ENCODE results near the gene CEP192. TPM values are rescaled to one million over a fixed set of nuclear protein-coding genes. Genes with fewer than 3 reads are reported as not detected.

The CEP192 gene
- total and polyA plus RNA-seq, 2 of the 13 experiments (the other 11 are each of a cell fraction or from before 2014, with no cell fraction given) = 15.3 to 24.7 TPM

DNA sequence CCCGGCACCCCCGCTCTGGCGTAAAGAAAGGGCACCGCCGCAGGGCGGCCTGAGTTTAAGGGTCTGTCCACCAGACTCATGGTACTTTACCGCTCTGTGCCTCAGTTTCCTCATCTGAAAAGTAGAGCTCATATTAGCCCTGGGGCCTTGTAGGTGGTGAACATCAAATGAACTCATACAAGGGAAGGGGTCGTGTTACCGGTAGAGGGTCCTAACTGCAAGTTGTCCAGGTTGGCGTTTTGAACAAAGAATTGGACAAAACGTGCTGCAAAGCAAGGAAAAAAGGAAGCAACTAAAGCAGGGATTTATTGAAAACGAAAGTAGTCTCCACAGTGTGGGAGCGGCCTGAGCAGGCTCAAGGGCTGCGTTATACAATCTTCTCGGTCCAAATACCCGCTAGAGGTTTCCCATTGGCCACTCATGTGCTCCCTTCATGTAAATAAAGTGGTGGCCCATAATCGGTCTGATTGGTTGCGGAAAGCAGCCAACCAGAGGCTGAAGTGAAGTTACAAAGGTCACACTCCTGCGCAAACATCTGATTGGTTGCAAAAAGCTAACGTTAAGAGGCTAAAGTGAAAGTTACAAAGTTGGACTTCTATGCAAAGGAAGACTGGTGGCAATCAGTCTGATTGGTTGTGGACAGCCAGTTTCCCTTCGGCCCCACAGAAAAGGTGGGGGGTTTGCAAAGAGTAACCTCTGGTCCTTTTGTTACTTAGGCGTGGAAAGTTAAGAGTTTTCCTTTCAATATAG, 146.7 kb downstream of the CEP192 start (continued):
- TF ChIP-seq CREM (IDR thresholded peaks at IDR 0.05) (peak; percentile 26; the same call in 1 of the 2 replicates), CREM (CRISPR knock-in tag; IDR thresholded peaks at IDR 0.05) (no peak), HDAC2 (CRISPR knock-in tag; IDR thresholded peaks at IDR 0.05) (peak; percentile 54; the same call in 1 of the 2 replicates), MXD1 (CRISPR knock-in tag; IDR thresholded peaks at IDR 0.05) (0 out of 2 replicates have a peak, but pooled peaks have one; percentile 29), GATA4 (IDR thresholded peaks at IDR 0.05; ENCODE audit: borderline replicate concordance, low read depth) (peak; percentile 55; the same call in 1 of the 2 replicates), ZSCAN12 (CRISPR knock-in tag; IDR thresholded peaks at IDR 0.05) (peak; percentile 53; the same call in 1 of the 2 replicates), SMC3 (IDR thresholded peaks at IDR 0.05; ENCODE audit: low read length) (0 out of 2 replicates have a peak, but pooled peaks have one; percentile 2), NR2F1 (CRISPR knock-in tag; IDR thresholded peaks at IDR 0.05) (peak in 1 of 2 experiments; percentile 29; a peak in 1 of 4 replicates), MNT (IDR thresholded peaks at IDR 0.05) (peak; percentile 43; the same call in 1 of the 2 replicates), HNF1B (CRISPR knock-in tag; IDR thresholded peaks at IDR 0.05) (0 out of 2 replicates have a peak, but pooled peaks have one; percentile 14), AHDC1 (CRISPR knock-in tag; IDR thresholded peaks at IDR 0.05; ENCODE audit: borderline replicate concordance) (0 out of 2 replicates have a peak, but pooled peaks have one; percentile 38), FOXA1 (IDR thresholded peaks at IDR 0.05) (no peak), FOXA1 (CRISPR knock-in tag; IDR thresholded peaks at IDR 0.05) (peak; percentile 67), RFX5 (IDR thresholded peaks at IDR 0.05; ENCODE audit: low read depth, low read length) (peak; percentile 60), AGO1 (IDR thresholded peaks at IDR 0.05; ENCODE audit: low read depth, low read length, poor library complexity, severe bottlenecking) (no peak), MED1 (CRISPR knock-in tag; IDR thresholded peaks at IDR 0.05) (0 out of 2 replicates have a peak, but pooled peaks have one; percentile 38), LCORL (IDR thresholded peaks at IDR 0.05) (peak; percentile 85), LCORL (CRISPR knock-in tag; IDR thresholded peaks at IDR 0.05) (no peak; the same call in 1 of the 2 replicates)
- TF ChIP-seq, protein P1, sequence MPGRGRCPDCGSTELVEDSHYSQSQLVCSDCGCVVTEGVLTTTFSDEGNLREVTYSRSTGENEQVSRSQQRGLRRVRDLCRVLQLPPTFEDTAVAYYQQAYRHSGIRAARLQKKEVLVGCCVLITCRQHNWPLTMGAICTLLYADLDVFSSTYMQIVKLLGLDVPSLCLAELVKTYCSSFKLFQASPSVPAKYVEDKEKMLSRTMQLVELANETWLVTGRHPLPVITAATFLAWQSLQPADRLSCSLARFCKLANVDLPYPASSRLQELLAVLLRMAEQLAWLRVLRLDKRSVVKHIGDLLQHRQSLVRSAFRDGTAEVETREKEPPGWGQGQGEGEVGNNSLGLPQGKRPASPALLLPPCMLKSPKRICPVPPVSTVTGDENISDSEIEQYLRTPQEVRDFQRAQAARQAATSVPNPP (CRISPR knock-in tag; IDR thresholded peaks at IDR 0.05) = no peak

Measured in HepG2 (cell line).